Left forelimb (tissue), 1 donor: ENCODE data around the gene PRDM16.
"Not testable (repeated sequence)": the region's sequence is repeated elsewhere in the genome, so short reads cannot be mapped to it uniquely, and the experiment has no call there.

ENCODE experiments used
- DNase-seq: peaks from one replicate; pipeline ENCODE4 v3.0.0-alpha.2; 2018; ENCODE audit warnings: low spot score

The PRDM16 gene

DNA sequence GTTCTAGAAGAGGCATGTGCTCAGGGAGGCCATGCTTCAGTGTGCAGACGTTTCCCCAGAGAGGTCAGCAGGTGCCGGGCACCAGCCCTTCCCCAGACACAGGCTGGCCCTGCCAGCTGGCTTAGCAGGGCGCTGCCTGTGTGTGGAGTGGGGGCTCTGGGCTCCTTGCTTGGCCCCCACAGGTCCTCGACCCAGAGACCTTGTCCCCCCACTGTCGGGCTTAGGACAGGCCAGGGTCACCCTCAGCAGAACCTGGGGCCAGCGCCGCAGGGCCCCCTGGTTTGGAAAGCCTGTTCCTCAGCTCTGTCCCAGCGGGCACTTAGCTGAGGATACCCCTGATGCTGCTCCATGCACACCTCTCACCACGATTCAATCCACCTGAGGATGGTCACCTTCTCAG, 213.2 kb downstream of the PRDM16 start:
- no peak for DNase-seq

- DNase-seq, result no peak
These were observed 213.8 kb downstream of the PRDM16 start for GRCh38 chr1:3282656-3283430.

- DNase-seq, result no peak
These were observed 214.8 kb downstream of the PRDM16 start for GRCh38 chr1:3283849-3284248.

GRCh38 chr1:3284691-3285090, 215.7 kb downstream of the PRDM16 start:
- no peak for DNase-seq

- no peak for DNase-seq
These were observed 216.2 kb downstream of the PRDM16 start for GRCh38 chr1:3285106-3285740.

- DNase-seq, result not testable (repeated sequence)
These were observed 218.1 kb downstream of the PRDM16 start for GRCh38 chr1:3287095-3287494.

DNA sequence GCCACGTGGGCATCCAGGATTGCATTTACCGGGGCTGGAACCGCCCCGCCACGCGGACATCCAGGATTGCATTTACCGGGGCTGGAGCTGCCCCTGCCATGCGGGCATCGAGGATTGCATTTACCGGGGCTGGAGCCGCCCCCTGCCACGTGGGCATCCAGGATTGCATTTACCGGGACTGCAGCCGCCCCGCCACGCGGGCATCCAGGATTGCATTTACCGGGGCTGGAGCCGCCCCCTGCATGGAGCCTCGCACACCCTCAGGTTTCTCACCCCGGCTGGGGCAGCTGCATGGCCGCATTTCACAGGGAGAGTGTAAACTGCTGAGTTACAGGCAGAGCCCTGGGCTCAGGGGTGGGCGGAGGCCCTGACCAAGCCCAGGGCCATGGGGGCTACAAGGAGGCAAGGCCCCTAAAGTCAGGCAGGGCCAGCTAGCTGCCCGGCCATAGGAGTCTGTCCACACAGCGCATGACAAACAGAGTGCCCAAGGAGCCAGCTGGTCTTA, 218.7 kb downstream of the PRDM16 start:
- no peak for DNase-seq

GRCh38 chr1:3289502-3289901, 220.5 kb downstream of the PRDM16 start:
- DNase-seq, result no peak

DNA sequence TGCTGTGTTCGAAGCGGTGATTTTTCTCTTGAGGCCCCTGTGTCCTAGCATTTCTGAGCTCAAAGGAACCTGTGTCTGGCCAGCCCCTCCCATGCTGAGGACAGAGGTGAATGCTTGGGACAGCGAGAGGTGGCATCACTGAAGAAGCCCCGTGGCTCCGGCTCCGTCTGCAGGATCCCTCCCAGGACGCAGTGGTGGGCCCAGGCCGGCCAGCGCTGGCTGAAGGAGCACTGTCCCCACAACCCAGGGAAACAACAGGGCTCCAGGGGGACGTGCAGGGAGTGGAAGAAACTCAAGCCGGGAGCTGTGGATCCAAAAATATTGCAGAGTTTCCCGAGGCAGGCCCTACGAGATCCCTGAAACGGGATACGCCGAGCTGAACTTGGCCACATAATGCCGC, 221.4 kb downstream of the PRDM16 start:
- no peak for DNase-seq

DNA sequence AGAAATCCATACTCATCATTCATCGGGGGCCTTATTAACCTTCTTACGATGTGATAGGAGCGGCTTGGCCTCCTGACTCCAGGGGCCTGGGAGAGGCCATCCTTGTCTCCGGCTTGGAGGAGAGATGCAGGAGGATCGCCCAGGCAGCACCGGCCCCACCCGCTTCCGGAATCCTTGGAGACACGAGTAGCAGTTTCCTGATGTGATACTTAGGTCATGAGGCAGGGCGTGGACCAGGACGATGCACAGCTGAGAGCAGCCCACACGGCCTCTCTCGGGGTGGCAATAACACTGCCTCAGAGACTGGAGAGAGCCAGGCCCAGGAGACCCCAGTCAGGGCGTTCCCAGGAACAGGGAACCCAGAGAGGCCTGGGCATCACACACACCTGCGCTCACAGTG, 221.9 kb downstream of the PRDM16 start:
- DNase-seq, result no peak

GRCh38 chr1:3292051-3292722, 223.2 kb downstream of the PRDM16 start:
- no peak for DNase-seq

DNA sequence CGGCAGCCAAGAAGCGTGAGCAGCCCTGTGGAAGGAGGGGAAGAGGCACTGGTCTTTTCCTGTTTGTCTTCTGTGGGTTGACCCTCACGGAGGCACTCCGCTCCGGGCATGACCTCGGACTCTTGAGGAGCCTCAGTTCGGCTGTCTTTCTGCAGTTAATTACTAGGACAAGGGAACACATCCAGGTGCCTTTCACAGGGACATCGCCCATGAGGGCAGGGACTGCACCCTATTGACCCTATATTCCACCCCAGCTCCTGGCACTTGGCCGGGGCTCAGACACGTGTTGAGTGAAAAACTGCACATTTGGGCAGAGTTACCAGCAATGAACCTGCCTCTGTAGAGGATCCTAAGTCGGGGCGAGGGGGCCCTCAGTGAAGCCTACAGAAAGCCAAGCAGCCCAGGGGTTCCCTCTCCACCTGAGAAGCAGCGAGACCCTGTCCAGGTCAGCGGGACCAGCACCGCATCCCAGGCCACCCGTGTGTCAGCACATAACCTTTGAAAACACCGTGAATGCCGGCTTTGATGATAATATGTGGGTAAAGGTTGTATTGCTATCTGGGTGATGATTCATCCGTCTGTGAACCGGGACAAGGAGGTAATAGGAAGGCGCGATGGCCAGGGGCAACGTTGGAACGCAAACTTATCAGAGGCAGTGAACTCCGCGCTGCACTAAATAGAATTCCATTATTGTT, 224.0 kb downstream of the PRDM16 start:
- no peak for DNase-seq

GRCh38 chr1:3293563-3294080, 224.6 kb downstream of the PRDM16 start:
- DNase-seq, result no peak

- DNase-seq, result no peak
These were observed 225.4 kb downstream of the PRDM16 start for GRCh38 chr1:3294450-3294849.

DNA sequence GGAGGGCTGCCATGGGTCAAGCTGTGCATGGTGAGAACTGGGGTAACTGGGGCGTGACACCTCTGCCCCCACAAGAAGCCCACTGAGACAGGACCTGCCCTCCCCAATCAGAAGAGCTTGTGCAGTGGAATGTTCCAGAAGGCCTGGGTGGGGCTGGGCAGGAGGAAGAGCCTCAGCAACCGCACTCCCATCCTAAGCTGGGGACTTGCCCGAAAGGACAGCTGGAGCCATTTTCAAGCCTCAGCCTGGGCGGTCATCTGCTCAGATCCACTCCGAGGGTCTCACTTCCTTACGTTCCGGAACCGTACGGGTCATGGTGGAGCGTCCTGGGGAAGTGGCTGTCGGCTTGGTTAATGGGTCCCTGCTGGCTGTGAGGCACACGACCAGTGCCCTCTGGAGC, 226.8 kb downstream of the PRDM16 start:
- no peak for DNase-seq

DNA sequence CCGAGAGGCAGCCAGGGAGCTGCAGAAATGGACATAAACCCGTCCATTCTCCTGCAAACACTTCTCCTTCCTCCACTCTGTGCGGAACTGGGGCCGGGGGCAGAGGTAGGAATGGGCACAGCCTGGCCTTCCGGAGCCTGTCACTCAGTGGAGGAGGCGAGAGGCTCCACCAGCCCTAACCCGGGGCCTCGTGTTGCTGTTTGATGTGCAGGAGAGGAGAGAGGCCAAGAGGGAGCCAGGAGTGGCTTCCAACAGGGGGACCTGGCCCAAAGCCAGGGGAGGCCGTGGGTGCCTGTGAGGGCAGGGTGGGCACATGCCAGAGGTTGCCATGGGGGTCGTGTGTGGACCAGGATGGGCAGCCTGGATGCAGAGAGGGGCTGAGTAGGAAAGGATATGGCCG, 227.3 kb downstream of the PRDM16 start:
- DNase-seq, result no peak

DNA sequence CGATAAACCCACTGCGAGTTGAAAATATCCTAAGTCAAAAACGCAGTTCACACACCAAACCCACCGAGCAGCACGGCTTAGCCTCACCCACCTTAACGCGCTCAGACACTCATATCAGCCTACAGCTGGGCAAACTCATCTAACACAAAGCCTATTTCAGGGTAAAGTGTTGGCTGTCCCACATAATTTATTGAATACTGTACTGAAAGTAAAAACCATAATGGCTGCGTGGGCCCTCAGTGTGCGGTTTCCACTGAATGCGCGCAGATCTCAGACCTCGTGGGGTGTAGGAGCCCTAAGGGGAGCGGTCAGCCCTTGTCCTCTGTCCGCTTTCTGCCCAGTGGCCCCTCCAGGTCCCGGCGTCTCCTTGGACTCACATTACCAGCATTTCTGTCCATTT, 227.8 kb downstream of the PRDM16 start:
- DNase-seq, result no peak

- DNase-seq, result no peak
These were observed 228.8 kb downstream of the PRDM16 start for GRCh38 chr1:3297756-3298155.

GRCh38 chr1:3298197-3298596, 229.2 kb downstream of the PRDM16 start:
- DNase-seq, result no peak

DNA sequence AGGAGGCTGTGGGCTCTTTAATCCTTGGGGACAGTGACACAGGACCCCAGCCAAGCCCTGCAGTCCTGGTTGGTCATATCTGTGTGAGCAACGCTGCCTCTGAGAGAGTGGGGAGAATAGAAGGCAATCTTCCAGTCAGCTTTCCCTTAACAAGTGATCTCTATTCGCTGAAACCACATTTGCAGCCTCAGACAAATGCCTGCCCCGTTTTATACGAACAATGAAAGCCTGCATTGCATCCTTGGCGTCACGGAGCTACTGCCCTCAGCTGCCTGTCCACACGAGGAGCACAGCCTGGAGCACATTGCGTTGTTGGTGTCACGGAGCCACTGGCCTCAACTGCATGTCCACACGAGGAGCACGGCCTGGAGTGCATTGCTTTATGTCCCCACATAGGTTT, 235.2 kb downstream of the PRDM16 start:
- DNase-seq, result no peak

GRCh38 chr1:3304692-3305091, 235.7 kb downstream of the PRDM16 start:
- DNase-seq, result no peak

DNA sequence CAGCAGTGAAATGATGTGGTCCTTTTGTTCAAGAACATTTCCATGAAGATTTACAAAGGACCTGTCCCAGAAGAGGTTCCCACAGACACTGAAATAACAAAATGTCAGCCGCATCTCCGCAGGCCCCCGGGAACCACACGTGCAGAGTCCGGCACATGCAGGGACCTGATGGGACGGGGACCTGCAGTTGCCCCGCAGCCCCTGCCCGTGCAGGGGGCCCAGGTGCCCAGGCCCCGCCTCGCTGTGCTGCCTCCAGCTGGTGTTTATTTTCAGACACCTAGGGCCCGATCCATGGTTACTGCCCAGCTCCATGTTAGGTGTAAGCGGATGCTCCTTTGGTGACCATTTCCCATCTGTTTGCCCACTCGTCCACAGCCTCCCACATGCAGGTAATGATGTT, 236.2 kb downstream of the PRDM16 start:
- no peak for DNase-seq
